GM12892 (cell line): ENCODE results near the gene RILPL2.

Experiments
- POLR2A ChIP-seq: IDR thresholded peaks from 2 replicates; pipeline ENCODE4 v1.6.1; 2011; ENCODE audit warnings: low read depth, low read length, control low read depth
- POLR2AphosphoS5 ChIP-seq: IDR thresholded peaks from 2 replicates; pipeline ENCODE4 v1.6.1; 2011; ENCODE audit warnings: low read depth, low read length, control low read depth

DNA sequence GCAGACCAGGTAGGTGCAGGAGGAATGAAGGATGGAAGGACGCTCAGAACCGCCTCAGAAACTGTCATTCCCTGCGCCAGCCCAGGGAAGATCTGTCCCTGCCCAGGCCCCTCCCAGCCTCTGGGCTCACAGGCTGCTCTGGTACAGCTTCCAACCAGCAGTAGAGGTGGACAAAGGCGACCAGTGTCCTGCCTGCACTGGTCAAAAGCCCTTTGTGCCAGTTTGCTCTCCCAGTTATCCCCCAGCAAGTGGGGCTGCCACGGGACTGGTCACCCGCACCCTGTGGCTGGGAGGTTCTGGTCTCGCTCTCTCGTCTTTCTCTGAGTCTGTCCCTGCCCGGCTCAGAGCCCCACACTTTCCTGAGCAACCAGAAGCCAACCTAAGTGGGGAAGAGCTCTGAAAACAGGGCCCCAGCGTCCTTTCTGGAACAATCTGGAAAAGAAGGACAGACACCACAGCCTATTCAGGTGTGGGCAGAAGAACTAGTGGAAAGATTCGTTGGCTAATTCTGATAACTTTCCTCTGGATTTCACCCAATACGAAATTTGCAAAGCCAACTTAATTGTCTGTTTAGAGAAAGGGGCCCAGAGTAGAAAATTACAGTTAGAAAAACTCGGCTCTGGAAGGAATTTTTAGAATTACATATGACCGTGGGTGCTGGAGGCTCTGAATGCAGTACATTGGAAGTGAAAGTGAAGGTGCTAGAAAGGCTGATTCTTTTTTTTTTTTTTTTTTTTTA lies 43.1 kb upstream of the RILPL2 start:
- TF ChIP-seq POLR2A (no peak), POLR2AphosphoS5 (no peak)
